COLO668 (cell line): ENCODE data around the gene WNT7B.
"Not testable (repeated sequence)": the region's sequence is repeated elsewhere in the genome, so short reads cannot be mapped to it uniquely, and the experiment has no call there.

Source experiments
- DNase-seq: peaks from one replicate; lab custom pipeline; 2025; ENCODE audit not compliant: unreplicated experiment; lab: John Stamatoyannopoulos, UW

Gene WNT7B

DNA sequence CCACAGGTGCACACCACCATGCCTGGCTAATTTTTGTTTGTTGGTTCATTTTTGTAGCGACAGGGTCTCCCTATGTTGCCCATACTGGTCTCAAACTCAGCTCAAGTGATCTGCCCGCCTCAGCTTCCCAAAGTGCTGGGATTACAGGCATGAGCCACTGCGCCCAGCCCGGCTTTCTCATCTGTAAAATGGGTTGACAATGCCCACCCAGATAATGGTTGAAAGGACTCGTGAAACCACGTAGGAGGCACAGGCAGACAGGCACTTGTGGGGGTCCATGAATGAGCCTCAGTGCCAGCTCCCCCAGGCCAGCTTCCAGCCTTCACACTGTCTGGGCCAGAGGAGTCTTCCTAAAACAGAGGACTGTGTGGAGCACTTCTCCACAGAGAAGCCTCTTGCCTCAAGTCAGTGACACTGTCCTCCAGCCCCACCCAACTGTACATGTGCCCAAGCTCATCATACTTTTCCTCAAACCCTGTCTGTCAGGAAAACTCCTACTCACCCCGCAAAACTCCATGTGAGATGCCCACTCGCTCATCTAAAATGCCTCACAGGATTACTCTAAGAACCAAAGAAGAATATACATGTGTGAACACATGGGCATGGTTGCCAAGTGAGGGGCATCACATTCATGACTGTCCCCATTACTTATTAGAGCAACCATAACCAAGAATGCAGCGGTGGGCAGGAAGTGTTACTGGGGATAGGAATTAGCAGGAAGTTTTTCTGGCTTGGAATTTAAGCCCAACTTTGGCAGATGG is 32.1 kb upstream of the WNT7B start:
- no peak for DNase-seq

- DNase-seq, result peak; percentile 83
Measured at GRCh38 chr22:46008291-46008690, 31.3 kb upstream of the WNT7B start.

- peak; percentile 93 for DNase-seq
Measured at GRCh38 chr22:46007848-46008261, 30.9 kb upstream of the WNT7B start.

GRCh38 chr22:46007003-46007847 is 30.3 kb upstream of the WNT7B start:
- DNase-seq, result peak; percentile 87

GRCh38 chr22:46006379-46007002 is 29.5 kb upstream of the WNT7B start:
- DNase-seq, result peak; percentile 91

- DNase-seq, result not testable (repeated sequence)
Measured at GRCh38 chr22:46005116-46005705, 28.2 kb upstream of the WNT7B start.

- no peak for DNase-seq
Measured at GRCh38 chr22:46004105-46004866, 27.3 kb upstream of the WNT7B start.

GRCh38 chr22:46003271-46004091 is 26.5 kb upstream of the WNT7B start:
- DNase-seq, result no peak

DNA sequence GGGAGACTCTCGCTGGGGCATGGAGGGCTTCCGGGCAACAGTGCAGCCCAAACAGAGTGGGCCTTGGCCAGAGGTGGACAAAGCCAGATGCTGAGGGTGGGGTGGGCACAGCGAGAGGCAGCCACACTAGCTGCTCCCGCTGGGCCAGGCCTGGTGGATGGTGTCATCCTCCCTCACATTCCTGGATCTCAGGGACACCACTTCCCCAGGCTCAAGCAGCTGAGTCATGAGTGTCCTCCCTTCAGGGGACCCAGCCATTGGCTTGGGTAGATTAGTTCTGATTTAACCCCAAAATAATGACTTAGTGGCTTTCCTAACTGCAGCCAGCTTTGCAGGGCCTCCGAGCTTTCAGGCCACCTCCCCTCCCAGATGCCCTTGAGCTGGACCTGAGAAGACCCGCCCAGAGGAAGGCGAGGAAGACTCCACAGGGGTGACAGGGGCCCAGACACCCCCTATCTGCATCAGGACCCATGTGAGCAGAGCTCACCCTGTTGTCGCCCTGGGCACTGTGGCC is 25.9 kb upstream of the WNT7B start:
- DNase-seq, result no peak

DNA sequence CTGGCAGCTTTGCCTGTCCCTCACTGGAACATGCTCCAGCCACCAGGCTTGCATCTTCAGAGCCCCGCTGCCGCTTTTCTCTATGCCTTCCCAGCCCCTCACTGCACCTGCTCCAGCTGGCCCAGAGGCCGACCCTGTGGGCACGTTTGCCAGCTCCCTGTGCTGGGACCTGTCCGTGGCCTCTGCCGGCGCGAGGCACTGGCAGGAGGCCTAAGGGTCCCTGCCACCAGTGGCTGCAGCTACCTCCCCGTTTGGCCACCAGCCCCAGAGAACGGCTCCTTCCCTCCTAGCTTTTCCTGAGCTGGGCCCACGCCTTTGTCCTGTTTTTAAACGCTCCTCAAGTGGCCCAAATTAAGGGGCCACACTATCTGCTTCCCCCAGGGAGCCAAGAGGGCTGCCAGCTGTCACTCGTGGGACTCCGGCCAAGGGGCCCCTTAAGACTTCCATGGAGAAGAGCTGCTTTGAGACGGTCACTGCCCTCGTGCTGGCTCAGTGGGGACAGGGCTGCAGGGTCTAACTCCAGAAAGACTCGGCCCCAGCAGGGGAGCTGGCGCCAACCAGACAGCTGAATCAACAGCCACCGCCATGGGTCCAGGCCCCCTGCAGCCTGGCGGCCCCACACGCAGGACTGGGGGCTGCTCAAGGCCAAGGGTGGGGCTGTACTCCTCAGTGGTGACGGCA is 24.6 kb upstream of the WNT7B start:
- peak; percentile 70 for DNase-seq

DNA sequence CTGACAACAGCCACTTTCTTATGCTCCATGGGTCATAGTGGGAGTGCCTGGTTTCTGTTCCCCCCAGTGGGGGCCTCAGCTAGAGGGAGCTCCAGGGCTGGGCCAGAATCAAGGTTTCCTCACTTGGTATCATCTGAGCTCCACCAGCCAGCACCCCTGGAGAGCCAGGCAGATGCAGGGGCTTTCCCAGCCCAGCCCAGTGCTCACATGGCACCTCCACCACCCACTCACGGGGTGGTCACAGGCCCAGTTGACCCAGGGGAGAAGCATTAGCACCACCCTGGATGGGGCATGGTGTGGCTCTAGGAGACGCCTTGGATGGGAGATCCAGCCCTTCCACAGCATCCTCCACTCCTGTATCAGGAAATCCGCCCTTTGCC is 24.1 kb upstream of the WNT7B start:
- peak; percentile 66 for DNase-seq

DNA sequence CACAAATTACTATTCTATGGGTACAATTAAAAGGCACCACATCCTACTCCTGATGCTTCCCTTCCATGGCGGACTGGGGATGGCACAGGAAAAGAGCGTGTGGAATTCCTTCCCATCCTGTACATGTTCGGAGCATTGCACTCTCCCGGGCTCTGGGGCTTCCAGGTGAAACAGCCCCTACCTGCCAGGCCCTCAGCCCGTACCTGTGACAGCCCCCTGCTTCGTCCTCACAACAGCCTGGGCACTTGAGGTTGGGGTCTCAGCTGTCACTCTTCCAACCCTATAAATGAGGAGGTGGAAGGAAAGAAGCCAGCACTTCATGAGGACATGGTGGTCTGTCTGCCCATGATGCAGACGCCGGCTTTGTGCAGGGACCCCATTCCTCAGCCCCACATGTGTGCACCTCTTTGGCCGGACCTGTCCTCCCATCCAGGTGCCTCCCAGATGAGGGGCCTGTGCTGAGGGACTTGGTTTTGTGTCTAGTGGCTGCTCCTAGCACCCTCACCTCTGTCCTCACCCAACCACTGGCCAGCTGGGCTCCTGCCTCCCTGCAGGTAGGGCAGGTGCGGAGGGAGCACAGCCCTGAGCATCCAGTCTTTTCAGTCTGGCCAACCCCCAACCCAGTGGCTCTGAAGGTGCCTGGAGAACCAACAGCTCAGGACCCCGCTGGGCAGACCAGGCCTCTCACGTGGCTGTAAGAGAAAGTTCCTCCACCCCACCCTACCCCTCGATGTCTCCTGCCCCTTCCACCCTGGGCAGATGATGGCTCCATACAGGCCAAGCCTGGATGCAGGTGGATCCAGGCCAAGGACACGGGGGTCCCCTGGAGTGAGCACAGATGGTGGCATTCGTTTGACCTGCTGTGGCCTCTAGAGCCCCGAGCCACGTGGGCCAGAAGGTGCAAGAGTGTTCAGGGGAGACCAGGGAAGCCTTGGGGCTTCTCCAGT is 23.4 kb upstream of the WNT7B start:
- no peak for DNase-seq

GRCh38 chr22:45999379-45999971 is 22.5 kb upstream of the WNT7B start:
- DNase-seq, result peak; percentile 68

- DNase-seq, result no peak
Measured at GRCh38 chr22:45998638-45999378, 21.8 kb upstream of the WNT7B start.

- DNase-seq, result no peak
Measured at GRCh38 chr22:45997777-45998637, 21.0 kb upstream of the WNT7B start.
